ENCODE measurements around the gene PTH2R.

DNA sequence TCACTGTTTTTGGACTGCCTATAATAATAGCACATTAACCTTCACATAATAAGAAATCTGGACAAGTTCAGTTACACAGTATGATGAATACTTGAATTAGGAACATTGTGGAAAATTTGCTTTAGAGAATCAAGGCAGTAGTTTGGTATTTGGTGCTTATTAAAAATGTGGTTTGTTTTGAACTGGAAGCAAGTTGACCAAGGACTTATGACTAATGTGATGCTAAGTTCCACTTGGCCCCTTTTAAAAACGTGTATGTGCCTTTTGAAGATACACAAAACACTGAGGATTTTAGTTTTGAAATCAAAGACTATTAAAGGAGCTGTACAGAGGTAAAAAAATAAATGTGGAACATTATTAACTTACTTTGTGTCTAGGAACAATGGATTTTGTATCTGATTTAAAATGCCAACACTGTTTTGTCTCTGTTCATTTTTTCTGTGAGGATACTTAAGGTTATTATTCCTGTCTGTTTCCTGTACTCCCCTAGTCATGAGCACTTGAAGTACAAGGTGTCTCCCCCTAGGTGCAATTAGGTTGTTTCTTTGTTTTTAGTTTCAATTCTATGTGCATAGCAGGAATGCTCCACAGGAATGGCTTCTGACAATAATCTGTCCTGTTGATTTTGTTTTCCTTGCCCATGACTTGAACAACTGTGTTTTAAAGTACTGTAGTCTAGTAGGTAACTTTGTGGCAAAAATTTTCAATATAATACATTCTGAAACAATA is 49.6 kb upstream of the PTH2R start:
- TF ChIP-seq POLR2AphosphoS5 (IDR thresholded peaks at IDR 0.05; ENCODE audit: low read depth, low read length) = no peak
- no peak for TF ChIP-seq POLR2A (IDR thresholded peaks at IDR 0.05; ENCODE audit: low read depth, low read length)
